GM10266 (cell line): Measurements from ENCODE around the gene TAF1B.
"Not testable (repeated sequence)": the region's sequence is repeated elsewhere in the genome, so short reads cannot be mapped to it uniquely, and the experiment has no call there.

Source experiments
- DNase-seq: peaks from one replicate; pipeline ENCODE4 v3.0.0; 2012; ENCODE audit errors: extremely low spot score
- CTCF ChIP-seq: IDR thresholded peaks from 2 replicates; pipeline ENCODE4 v1.5.1; 2012; ENCODE audit warnings: mild to moderate bottlenecking, low read depth; ENCODE audit not compliant: control insufficient read depth, insufficient read depth; ENCODE audit errors: missing control alignments

The TAF1B gene

GRCh38 chr2:9824441-9824840 is 18.8 kb upstream of the TAF1B start:
- no peak for TF ChIP-seq CTCF
- no peak for DNase-seq

GRCh38 chr2:9824956-9825720 is 18.1 kb upstream of the TAF1B start:
- DNase-seq = no peak

GRCh38 chr2:9826208-9826607 is 17.1 kb upstream of the TAF1B start:
- TF ChIP-seq CTCF = no peak

More at GRCh38 chr2:9824956-9825720, 18.1 kb upstream of the TAF1B start:
- no peak for TF ChIP-seq CTCF

GRCh38 chr2:9830685-9831410 is 12.4 kb upstream of the TAF1B start:
- no peak for TF ChIP-seq CTCF

More at GRCh38 chr2:9826208-9826607, 17.1 kb upstream of the TAF1B start:
- no peak for DNase-seq

GRCh38 chr2:9831670-9832069 is 11.6 kb upstream of the TAF1B start:
- TF ChIP-seq CTCF = no peak
- no peak for DNase-seq

More at GRCh38 chr2:9830685-9831410, 12.4 kb upstream of the TAF1B start:
- DNase-seq = no peak

- no peak for DNase-seq
- TF ChIP-seq CTCF = no peak
Observed at GRCh38 chr2:9832586-9832985, 10.7 kb upstream of the TAF1B start.

GRCh38 chr2:9835068-9835467 is 8.2 kb upstream of the TAF1B start:
- not testable (repeated sequence) for DNase-seq

GRCh38 chr2:9836074-9836473 is 7.2 kb upstream of the TAF1B start:
- no peak for DNase-seq
- TF ChIP-seq CTCF = no peak
